NCI-H82 (cell line): ENCODE results near the gene KRT82.
"Not testable (repeated sequence)": the region's sequence is repeated elsewhere in the genome, so short reads cannot be mapped to it uniquely, and the experiment has no call there.

Source experiments
- DNase-seq: peaks from one replicate; lab custom pipeline; 2025; lab: John Stamatoyannopoulos, UW

The KRT82 gene

DNA sequence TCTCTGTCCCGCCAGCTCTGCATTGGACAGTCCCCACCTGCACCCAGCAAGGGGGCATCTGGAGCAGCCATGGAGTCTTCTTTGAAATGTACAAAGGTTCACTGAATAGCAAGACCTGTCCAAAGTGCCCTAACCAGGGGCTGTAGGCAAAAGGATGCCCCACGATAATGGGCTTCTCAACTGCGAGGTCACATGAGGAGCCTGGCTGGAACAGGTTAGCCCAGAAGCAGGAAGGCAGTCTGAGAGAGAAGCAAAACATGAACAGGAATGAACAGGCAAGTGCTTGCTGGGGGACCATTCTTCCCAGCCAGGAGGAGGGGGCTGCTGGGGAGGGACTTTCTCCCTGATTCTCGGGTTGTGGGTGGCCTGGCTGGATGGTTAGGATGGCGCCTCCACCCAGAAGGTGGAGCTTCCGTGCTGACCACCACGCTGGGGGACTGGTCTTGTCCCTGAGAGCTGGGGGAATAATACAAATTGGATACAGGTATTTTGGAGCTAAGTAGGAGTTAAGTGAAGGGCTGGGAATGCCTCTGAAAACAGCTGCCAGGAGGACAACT lies 46.0 kb downstream of the KRT82 start:
- DNase-seq = no peak

- no peak for DNase-seq
Measured at GRCh38 chr12:52359621-52360061, 46.5 kb downstream of the KRT82 start.

- no peak for DNase-seq
Measured at GRCh38 chr12:52358575-52359350, 47.4 kb downstream of the KRT82 start.

DNA sequence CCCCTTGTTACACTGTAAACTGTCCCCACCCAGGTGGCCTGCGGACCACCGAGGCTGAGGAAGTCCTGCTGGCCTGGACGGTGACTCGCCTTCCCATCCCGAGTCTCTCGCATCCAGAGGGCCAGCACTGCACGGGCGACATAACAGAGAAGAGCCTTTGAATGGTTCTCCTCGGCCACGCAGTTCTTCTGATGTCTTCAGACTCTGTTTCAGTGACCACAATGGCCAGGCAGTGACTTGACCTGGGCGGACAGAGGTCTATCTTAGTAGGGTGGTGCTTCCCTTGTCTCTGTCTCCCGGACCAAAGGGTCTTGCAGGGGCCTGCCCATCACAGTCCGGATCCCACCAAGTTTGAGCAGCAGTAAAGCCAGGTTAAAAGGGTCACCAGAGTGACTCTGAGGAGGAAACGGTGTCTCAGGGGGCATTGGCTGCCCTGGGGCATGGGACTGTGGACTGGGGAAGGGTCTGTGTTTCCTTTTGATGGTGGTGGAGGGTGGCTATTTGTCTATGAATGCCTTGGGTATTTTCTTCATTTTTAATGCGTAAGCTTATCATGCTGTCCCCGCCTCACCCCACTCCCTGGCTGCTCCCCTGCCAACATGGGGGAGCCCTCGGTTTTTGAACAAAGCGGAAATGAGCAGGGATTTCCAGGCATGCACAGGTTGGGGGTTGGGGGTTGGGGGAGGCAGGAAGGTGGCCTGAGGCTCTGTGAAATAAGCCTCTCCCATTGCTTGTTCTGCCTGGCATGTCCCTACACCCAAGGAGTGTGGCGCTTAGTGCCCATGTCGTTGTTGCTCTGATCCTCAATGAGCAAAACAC lies 49.2 kb downstream of the KRT82 start:
- DNase-seq = no peak

GRCh38 chr12:52356031-52356761 lies 49.9 kb downstream of the KRT82 start:
- DNase-seq = no peak

DNA sequence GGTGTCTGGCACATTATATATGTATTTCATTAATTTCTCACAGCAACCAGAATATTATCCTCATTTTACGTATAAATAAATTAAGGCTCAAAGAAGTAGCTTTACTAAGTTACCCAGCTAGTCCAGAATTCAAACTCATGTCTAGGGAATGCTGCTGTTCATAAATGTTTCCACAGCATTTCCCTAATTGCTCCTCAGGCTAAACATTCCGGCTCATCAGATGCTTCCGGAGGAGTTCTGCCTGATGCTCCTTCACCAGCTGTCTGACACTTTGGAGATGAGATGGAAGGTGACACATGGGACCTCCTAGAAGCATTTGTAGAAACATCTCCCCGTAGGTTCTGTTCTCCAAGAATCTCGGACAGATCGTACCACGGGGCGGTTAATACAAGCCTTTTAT lies 51.0 kb downstream of the KRT82 start:
- no peak for DNase-seq

- DNase-seq = peak; percentile 93
Measured at GRCh38 chr12:52354200-52354599, 51.9 kb downstream of the KRT82 start.

- DNase-seq = peak; percentile 52
Measured at GRCh38 chr12:52353766-52354165, 52.4 kb downstream of the KRT82 start.

DNA sequence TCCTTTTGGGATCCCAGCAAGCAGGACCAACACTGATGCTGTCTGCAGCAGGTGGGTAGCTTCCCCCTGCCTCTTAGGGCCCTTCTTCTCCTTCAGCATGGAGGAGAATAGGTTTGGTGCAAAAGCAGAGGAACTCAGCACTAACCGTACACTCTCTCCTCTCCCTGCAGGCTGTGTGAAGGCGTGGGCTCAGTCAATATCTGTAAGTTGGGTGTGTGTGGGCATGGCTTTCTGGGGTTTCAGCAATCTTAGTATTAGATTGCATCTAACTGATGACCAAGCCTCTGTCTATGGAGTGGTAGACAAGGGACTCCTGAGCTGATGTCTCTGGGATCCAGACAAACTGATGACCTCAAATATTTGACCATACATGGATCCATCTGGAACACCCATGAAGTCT lies 53.2 kb downstream of the KRT82 start:
- no peak for DNase-seq

DNA sequence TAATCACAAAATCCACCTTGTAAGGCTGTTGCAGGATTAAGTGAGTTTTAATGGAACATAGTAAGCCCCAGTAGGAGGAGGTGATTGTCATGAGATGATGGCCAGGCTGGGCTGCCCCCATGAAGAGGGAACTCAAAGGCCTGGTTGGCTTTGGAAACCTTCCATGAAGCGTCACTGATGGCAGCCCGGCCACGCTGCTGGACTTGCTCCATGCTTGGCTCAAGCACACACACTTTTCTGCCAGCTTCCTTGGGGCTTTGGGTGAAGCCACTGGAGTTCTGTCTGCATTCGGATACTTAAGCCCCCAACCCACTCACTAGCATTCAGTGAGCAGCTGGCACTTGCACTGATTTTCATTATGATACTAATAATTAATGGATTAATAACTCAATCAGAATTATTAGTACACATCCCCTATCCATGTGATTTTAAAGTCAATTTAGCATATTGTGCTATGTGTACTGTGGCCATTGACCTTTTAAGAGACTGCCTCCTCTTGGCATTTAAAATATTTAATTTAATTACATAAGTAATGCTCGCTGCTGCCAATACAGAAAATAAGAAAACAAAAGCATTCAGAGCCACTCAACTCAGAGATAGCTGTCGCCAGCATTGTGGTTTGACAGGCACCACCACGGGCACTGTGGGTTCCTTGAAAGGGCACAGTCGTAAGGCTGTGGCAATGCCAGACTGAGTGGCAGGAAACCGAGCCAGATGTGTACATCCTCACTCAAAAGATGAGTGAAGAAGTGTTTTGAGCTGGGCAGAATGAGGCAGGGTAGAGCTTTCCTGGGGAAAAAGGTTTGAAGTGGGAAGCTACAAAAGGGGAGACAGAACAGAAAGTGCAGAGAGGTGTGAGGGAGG lies 54.7 kb downstream of the KRT82 start:
- DNase-seq = peak; percentile 79

DNA sequence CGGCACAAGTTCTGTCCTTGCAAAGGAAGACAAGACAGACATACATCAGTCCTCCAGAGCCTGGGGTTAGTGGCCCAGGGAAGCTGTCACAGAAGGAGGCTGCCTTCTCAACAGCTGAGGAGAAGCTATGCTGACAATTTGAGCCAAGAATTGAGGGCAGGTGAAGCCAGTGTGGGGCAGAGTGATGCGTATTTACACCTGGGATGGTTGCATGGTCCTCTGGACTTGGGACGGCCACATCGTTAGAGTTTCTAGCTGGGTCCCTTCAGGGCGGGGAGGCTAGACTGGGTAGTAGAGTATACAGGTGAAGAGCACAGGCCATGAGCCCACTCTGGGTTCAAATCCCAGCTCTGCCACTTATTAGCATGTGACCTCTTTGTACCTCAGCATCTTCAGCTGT lies 55.3 kb downstream of the KRT82 start:
- DNase-seq = no peak

GRCh38 chr12:52350021-52350620 lies 56.0 kb downstream of the KRT82 start:
- DNase-seq = no peak

DNA sequence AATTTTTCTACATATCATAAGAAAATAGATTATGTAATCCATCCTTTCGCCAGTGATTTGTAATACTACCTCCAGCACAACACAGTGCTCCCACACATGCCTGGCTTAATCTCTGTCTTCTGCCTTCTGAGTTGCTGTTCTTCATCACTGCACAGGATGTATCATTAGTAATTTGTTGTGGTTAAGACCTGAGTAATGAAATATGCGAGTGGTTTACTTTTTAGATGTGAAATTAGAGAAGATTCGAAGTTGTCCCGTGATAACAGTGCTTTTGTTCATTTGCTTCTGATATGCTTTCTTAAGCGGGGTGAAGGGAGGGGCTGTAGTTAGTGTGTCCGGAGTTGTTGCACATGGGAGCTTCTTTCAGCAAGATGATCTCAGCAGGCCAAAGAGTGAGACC lies 56.9 kb downstream of the KRT82 start:
- DNase-seq = peak; percentile 39

DNA sequence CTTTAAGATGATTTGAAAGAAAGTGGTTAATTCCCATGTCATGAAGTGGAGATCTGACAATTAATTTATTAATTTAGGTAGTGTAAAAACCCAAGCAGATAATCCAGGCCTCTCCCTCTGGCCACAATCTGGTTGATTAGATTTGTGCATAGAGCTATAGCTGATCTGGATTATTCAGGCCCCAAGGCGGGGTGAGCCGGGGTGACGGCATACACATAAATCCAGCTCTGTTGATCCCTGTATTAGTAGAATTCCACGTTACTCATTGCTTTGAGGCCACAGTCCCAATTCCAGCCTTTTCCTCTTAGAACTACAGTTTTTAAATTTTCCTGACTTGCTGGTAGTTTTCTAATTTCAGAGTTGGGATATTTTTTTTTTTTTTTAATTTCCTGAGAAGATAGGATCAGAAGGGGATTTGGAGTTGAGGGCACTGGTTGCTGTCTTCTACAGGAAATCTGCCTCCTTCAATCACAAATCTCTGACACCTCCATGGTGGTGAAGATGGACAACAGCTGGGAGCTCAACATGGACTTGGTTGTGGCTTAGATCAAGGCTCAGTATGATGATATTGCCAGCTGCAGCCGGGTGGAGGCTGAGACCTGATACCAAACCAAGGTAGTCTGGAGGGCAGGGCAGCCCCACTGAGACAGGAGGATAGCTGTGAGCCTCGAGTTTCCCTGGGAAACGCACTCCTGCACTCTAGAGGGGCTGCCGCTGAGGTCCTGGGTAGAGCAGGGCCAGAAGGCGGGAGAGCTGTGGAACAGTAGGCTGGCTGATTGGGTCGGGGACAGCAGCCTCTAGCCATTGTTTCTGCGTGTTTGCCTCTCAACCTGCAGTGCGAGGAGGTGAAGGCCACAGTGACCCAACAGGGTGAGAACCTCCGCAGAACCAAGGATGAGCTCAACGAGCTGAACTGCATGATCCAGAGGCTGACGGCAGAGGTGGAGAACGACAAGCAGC lies 58.3 kb downstream of the KRT82 start:
- DNase-seq = peak; percentile 97

DNA sequence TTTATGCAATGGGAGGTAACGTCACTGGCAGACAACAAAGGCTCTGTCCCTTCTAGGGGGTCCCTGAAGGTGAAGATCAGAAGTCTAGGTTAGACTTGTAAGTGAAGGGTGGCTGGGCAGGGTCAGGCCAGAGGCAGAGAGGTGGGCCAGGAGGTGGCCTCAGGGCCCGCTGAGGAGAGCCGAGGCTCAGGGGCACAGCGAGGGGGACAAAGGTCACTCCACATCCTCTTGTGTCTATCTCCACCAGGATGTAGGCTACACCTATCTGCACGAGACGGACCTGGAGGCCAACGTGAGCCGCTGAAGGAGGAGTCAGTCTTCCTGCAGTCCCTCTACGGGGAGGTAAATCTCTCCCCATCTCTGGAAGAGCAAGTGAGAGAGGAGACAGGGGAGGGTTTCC lies 59.1 kb downstream of the KRT82 start:
- no peak for DNase-seq

GRCh38 chr12:52346593-52346992 lies 59.5 kb downstream of the KRT82 start:
- no peak for DNase-seq

- DNase-seq = not testable (repeated sequence)
Measured at GRCh38 chr12:52345041-52345440, 61.1 kb downstream of the KRT82 start.

GRCh38 chr12:52344111-52344510 lies 62.0 kb downstream of the KRT82 start:
- DNase-seq = no peak
